Neuronal stem cell (in vitro differentiated cells): Measurements from ENCODE around the gene FAM171A2.

ENCODE experiments used
- DNase-seq: peaks from one replicate; pipeline ENCODE4 v3.0.0-alpha.2; 2013; ENCODE audit warnings: low spot score
- H2AFZ ChIP-seq: one replicate; pipeline ENCODE4 v1.6.1; 2013; ENCODE audit warnings: mild to moderate bottlenecking, low read length, inconsistent platforms
- H2AK5ac ChIP-seq: 2 replicates; pipeline ENCODE4 v1.6.1; 2013; ENCODE audit warnings: low read depth, mild to moderate bottlenecking, inconsistent platforms, low read length, moderate library complexity, mixed read lengths
- H2BK120ac ChIP-seq: 2 replicates; pipeline ENCODE4 v1.6.1; 2013; ENCODE audit warnings: low read depth, mild to moderate bottlenecking, inconsistent platforms, low read length, moderate library complexity, mixed read lengths
- H2BK12ac ChIP-seq: one replicate; pipeline ENCODE4 v1.6.1; 2013; ENCODE audit warnings: low read length, inconsistent platforms
- H2BK15ac ChIP-seq: 2 replicates; pipeline ENCODE4 v1.6.1; 2013; ENCODE audit warnings: mild to moderate bottlenecking, low read length, inconsistent platforms, mixed read lengths
- H2BK5ac ChIP-seq: one replicate; pipeline ENCODE4 v1.6.1; 2013; ENCODE audit warnings: inconsistent platforms, mild to moderate bottlenecking, low read length, moderate library complexity
- H3K14ac ChIP-seq: one replicate; pipeline ENCODE4 v1.6.1; 2013; ENCODE audit warnings: low read length, inconsistent platforms
- H3K18ac ChIP-seq: 2 replicates; pipeline ENCODE4 v1.6.1; 2013; ENCODE audit warnings: low read length, inconsistent platforms
- H3K23ac ChIP-seq: 2 replicates; pipeline ENCODE4 v1.6.1; 2013; ENCODE audit warnings: low read depth, mild to moderate bottlenecking, mixed read lengths, low read length, inconsistent platforms; ENCODE audit not compliant: poor library complexity
- H3K27ac ChIP-seq: replicated peaks from 3 replicates; pipeline ENCODE4 v1.5.1; 2013; ENCODE audit warnings: low read length, inconsistent platforms
- H3K27me3 ChIP-seq, 3 experiments: 2 replicates each; pipeline ENCODE4 v1.6.1; 2013; ENCODE audit warnings: low read length in 3 of 3, mild to moderate bottlenecking in 2 of 3, inconsistent platforms in 1 of 3, low read depth in 1 of 3, mixed read lengths in 1 of 3, moderate library complexity in 1 of 3; ENCODE audit not compliant: control insufficient read depth in 3 of 3, insufficient read depth in 3 of 3
- H3K36me3 ChIP-seq, 2 donors: replicated peaks in 1 of 2; 2 replicates each; pipeline ENCODE4 v1.6.1; 2013; ENCODE audit warnings: low read length in 2 of 2; ENCODE audit not compliant: control insufficient read depth in 2 of 2, insufficient read depth in 2 of 2
- H3K4ac ChIP-seq: 2 replicates; pipeline ENCODE4 v1.6.1; 2013; ENCODE audit warnings: inconsistent platforms, mild to moderate bottlenecking, low read length, moderate library complexity
- H3K4me1 ChIP-seq, 2 donors: 1 replicate in 1 of 2; 2 replicates in 1 of 2; pipeline ENCODE4 v1.6.1; 2013; ENCODE audit warnings: low read length in 2 of 2, low read depth in 1 of 2; ENCODE audit not compliant: control insufficient read depth in 2 of 2, insufficient read depth in 1 of 2
- H3K4me2 ChIP-seq: one replicate; pipeline ENCODE4 v1.6.1; 2013; ENCODE audit warnings: mild to moderate bottlenecking, low read length, inconsistent platforms; ENCODE audit not compliant: insufficient read depth, poor library complexity, severe bottlenecking
- H3K4me3 ChIP-seq, 2 donors: 2 replicates each; pipeline ENCODE4 v1.5.1; 2013; ENCODE audit warnings: low read length in 2 of 2, mild to moderate bottlenecking in 2 of 2, inconsistent platforms in 1 of 2, moderate library complexity in 1 of 2
- H3K79me1 ChIP-seq: one replicate; pipeline ENCODE4 v1.6.1; 2013; ENCODE audit warnings: low read depth, mild to moderate bottlenecking, inconsistent platforms, low read length, moderate library complexity
- H3K9ac ChIP-seq: one replicate; pipeline ENCODE4 v1.6.1; 2013; ENCODE audit warnings: mild to moderate bottlenecking, low read depth, low read length, inconsistent platforms; ENCODE audit not compliant: poor library complexity
- H3K9me3 ChIP-seq, 2 donors: replicated peaks in 1 of 2; 2 replicates each; pipeline versions ENCODE3 to v1.6.1; 2013; ENCODE audit warnings: low read length in 2 of 2, mild to moderate bottlenecking in 2 of 2, inconsistent platforms in 1 of 2, low read depth in 1 of 2, mixed read lengths in 1 of 2, moderate library complexity in 1 of 2; ENCODE audit not compliant: control insufficient read depth in 2 of 2, insufficient read depth in 1 of 2
- H4K8ac ChIP-seq: one replicate; pipeline ENCODE4 v1.6.1; 2013; ENCODE audit warnings: low read depth, mild to moderate bottlenecking, inconsistent platforms, low read length, moderate library complexity
- H4K91ac ChIP-seq: one replicate; pipeline ENCODE4 v1.6.1; 2013; ENCODE audit warnings: low read length, low read depth, mild to moderate bottlenecking, inconsistent platforms; ENCODE audit not compliant: poor library complexity
- WGBS, 2 donors: extraction: QIAGEN DNeasy Blood & Tissue Kit; methylation state at CpG; one replicate each; pipeline ENCODE4 v1.1.7; 2013; ENCODE audit warnings: missing lambda C conversion rate in 2 of 2, mixed read lengths in 1 of 2; ENCODE audit not compliant: insufficient read length in 2 of 2, insufficient replicate concordance in 1 of 2; ENCODE audit errors: extremely low coverage in 2 of 2; 5-methylcytosine and 5-hydroxymethylcytosine counted together

The FAM171A2 gene

DNA sequence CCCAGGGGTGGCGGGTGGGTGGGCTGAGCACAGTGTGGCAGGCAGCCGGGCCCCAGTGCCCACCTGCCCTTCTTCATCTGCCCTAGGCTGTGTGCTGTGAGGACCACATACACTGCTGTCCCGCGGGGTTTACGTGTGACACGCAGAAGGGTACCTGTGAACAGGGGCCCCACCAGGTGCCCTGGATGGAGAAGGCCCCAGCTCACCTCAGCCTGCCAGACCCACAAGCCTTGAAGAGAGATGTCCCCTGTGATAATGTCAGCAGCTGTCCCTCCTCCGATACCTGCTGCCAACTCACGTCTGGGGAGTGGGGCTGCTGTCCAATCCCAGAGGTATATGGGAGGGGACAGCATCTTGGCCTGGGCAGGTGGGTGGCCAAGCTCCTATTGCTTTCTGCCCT lies 12.2 kb downstream of the FAM171A2 start:
- Histone ChIP-seq H3K27ac (no peak overlapping the region), H2BK15ac (no peak overlapping the region), H3K4me1 (peaks cover 0 to 3% of the 10 kb centered on the region in 2 donors), H4K91ac (no peak overlapping the region), H2BK120ac (no peak overlapping the region), H3K9me3 (no peaks in the 10 kb centered on the region), H2AFZ (no peak overlapping the region), H2BK12ac (no peak overlapping the region), H3K23ac (no peak overlapping the region), H3K79me1 (peaks cover 8% of the 10 kb centered on the region), H3K4ac (no peak overlapping the region), H3K9ac (no peak overlapping the region), H3K27me3 (peaks cover 0 to 2% (median 0%) of the 10 kb centered on the region in 3 experiments), H3K4me3 (no peak overlapping the region), H3K14ac (no peak overlapping the region), H4K8ac (no peak overlapping the region), H2AK5ac (no peak overlapping the region), H3K36me3 (peaks cover 23 to 35% of the 10 kb centered on the region in 2 donors), H3K18ac (no peak overlapping the region), H3K4me2 (no peak overlapping the region), H2BK5ac (no peak overlapping the region)
- WGBS, 2 donors: no CpG with 5 or more reads among the region's 8 CpGs
- no peak for DNase-seq

DNA sequence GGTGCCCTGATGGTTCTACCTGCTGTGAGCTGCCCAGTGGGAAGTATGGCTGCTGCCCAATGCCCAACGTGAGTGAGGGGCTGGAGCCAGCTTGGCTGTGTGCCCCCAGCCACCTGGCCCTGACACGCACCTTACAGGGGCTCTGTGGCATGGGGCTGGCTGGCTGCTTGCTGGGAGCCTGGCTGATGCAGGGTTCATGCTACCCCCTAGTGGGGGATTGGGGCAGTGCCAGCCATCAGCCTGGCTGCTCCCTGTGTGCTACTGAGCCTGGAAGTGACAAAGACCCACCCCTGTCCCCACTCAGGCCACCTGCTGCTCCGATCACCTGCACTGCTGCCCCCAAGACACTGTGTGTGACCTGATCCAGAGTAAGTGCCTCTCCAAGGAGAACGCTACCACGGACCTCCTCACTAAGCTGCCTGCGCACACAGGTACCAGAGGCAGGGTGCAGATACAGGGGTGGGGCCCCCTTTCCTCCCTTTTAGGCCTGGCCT lies 12.9 kb downstream of the FAM171A2 start:
- no peak overlapping the region for H2BK12ac ChIP-seq
- peaks cover 8% of the 10 kb centered on the region for H3K79me1 ChIP-seq
- H2BK5ac ChIP-seq: peak overlapping the region; percentile 46
- peak overlapping the region; percentile 96 for H3K23ac ChIP-seq
- no peak overlapping the region for H2BK120ac ChIP-seq
- H3K27ac ChIP-seq: no peak overlapping the region
- H3K4me1 ChIP-seq: peaks cover 3% of the 10 kb centered on the region in 2 donors
- DNase-seq: peak; percentile 57
- peaks cover 0 to 2% (median 0%) of the 10 kb centered on the region in 3 experiments for H3K27me3 ChIP-seq
- H3K4ac ChIP-seq: no peak overlapping the region
- no peak overlapping the region for H4K91ac ChIP-seq
- H2AK5ac ChIP-seq: peak overlapping the region; percentile 74
- H3K9me3 ChIP-seq: peaks cover 0 to 1% of the 10 kb centered on the region in 2 donors
- no peak overlapping the region for H4K8ac ChIP-seq
- H3K4me2 ChIP-seq: no peak overlapping the region
- H3K18ac ChIP-seq: peak overlapping the region; percentile 59
- no peak overlapping the region for H3K4me3 ChIP-seq
- peaks cover 18 to 28% of the 10 kb centered on the region in 2 donors for H3K36me3 ChIP-seq
- H2BK15ac ChIP-seq: no peak overlapping the region
- peak overlapping the region; percentile 47 for H3K14ac ChIP-seq
- peak overlapping the region; percentile 77 for H3K9ac ChIP-seq
- H2AFZ ChIP-seq: no peak overlapping the region
- no CpG with 5 or more reads among the region's 6 CpGs for WGBS, 2 donors

DNA sequence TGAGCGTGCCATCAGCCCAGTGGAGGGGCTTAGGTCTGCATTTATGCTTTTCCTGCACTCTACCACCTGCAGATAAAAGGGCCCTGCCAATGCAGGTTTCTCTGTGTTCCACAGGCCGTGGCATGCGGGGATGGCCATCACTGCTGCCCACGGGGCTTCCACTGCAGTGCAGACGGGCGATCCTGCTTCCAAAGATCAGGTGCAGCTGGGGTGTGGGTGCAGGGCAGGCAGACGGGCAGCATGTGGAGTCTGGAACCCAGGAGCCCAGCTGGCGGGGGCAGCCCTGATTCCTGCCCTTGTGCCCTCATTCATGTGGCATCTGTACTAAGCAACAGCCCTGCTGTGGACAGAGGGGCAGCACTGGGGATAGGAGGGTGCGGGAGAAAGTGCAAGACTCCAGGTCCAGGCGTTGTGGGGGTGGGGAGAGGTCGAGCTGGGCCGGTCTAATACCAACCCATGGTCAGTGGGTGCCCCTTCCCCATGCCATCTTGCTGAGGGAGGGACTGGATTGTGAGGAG lies 14.0 kb downstream of the FAM171A2 start:
- Histone ChIP-seq H2BK120ac (no peak overlapping the region), H3K4ac (no peak overlapping the region), H3K4me1 (peaks cover 3 to 4% of the 10 kb centered on the region in 2 donors), H4K91ac (no peak overlapping the region), H3K27ac (no peak overlapping the region), H3K79me1 (peaks cover 8% of the 10 kb centered on the region), H3K23ac (no peak overlapping the region), H2AFZ (no peak overlapping the region), H3K4me3 (no peak overlapping the region), H3K4me2 (no peak overlapping the region), H3K18ac (peak overlapping the region; percentile 24), H2BK5ac (no peak overlapping the region), H3K36me3 (peaks cover 14 to 18% of the 10 kb centered on the region in 2 donors), H2BK12ac (no peak overlapping the region), H3K27me3 (peaks cover 0 to 2% (median 0%) of the 10 kb centered on the region in 3 experiments), H2AK5ac (peak overlapping the region; percentile 18), H3K9me3 (peaks cover 0 to 1% of the 10 kb centered on the region in 2 donors), H3K9ac (no peak overlapping the region), H4K8ac (no peak overlapping the region), H2BK15ac (no peak overlapping the region), H3K14ac (no peak overlapping the region)
- no peak for DNase-seq
- WGBS, 2 donors: no CpG with 5 or more reads among the region's 12 CpGs

GRCh38 chr17:44348988-44349364 lies 14.7 kb downstream of the FAM171A2 start:
- no peak overlapping the region for H3K23ac ChIP-seq
- no peak overlapping the region for H2AK5ac ChIP-seq
- no peak overlapping the region for H2AFZ ChIP-seq

More at GRCh38 chr17:44348988-44349364, 14.7 kb downstream of the FAM171A2 start:
- Histone ChIP-seq H3K27ac (no peak overlapping the region), H3K14ac (no peak overlapping the region), H3K36me3 (peaks cover 14 to 18% of the 10 kb centered on the region in 2 donors), H4K8ac (no peak overlapping the region), H3K27me3 (peaks cover 0 to under 1% (median 0%) of the 10 kb centered on the region in 3 experiments), H3K18ac (no peak overlapping the region), H3K9ac (no peak overlapping the region), H2BK5ac (peak overlapping the region; percentile 47), H2BK120ac (no peak overlapping the region), H2BK12ac (no peak overlapping the region), H3K4me3 (no peak overlapping the region), H3K9me3 (peaks cover 0 to 1% of the 10 kb centered on the region in 2 donors), H3K4me1 (peaks cover 3 to 4% of the 10 kb centered on the region in 2 donors), H2BK15ac (peak overlapping the region; percentile 6), H4K91ac (no peak overlapping the region), H3K4me2 (no peak overlapping the region), H3K79me1 (peaks cover 6% of the 10 kb centered on the region), H3K4ac (no peak overlapping the region)
- DNase-seq: no peak
- no CpG with 5 or more reads among the region's 6 CpGs for WGBS, 2 donors
